Stimulated activated CD4-positive, alpha-beta T cell treated with anti-CD3 and anti-CD28 coated beads, Interleukin-1b, Interleukin-23, amount 100 ng/mL, for 1 hour (primary cell): ENCODE data around the gene OR4A5.
"Not testable (repeated sequence)": the region's sequence is repeated elsewhere in the genome, so short reads cannot be mapped to it uniquely, and the experiment has no call there.

Experiments used
- DNase-seq, 2 donors: peaks; one replicate each; pipeline ENCODE4 v3.0.0-alpha.2; 2020; ENCODE audit warnings: low read depth in 2 of 2

Gene OR4A5, protein sequence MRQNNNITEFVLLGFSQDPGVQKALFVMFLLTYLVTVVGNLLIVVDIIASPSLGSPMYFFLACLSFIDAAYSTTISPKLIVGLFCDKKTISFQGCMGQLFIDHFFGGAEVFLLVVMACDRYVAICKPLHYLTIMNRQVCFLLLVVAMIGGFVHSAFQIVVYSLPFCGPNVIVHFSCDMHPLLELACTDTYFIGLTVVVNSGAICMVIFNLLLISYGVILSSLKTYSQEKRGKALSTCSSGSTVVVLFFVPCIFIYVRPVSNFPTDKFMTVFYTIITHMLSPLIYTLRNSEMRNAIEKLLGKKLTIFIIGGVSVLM

DNA sequence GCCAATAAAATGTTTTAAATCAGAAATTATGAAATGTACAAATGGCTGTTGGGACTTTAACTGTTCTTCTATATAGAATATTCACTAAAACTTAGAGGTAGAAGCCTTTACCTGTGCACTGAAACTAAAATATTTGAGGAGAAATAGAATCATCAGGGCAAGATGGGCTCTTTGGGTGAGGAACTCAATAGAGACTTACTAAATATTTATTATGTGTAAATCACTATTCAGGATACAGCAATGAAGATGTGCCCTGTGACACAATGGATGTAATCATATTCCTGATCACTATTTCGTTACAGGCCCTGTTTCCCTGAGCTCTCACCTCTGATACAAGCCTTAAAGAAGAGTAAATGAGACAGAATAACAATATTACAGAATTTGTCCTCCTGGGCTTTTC is at the start of gene OR4A5:
Gene OR4A5, plus strand, starts transcription at position 301 of the 400 bp plus-strand sequence. Its CDS starts 53 bp downstream, at position 354.
- DNase-seq: not testable (repeated sequence)

DNA sequence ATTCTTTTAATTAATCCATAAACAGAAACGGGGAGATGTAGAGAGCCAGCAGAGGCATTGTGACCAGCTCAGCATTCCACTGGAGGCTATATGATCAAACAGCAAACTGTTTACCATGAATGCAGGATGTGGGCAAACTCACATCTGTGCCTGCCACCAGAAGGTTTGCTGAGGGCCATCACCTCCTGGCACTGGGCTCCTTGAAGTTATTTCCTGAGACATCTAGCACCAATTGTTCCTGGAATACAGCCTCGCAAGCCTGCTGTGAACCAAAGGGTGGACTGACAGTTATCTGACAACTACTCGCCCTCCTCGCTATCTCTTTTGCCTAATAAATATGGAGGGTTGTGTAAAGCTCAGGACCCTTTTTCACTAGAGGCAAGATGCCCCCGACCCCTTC is 13.5 kb downstream of the OR4A5 start:
- not testable (repeated sequence) for DNase-seq
